Breast epithelium (tissue), 4 donors: ENCODE data around the gene CHMP5. TPM values are rescaled to one million over a fixed set of nuclear protein-coding genes. Genes with fewer than 3 reads are reported as not detected.
A peak's percentile ranks its signal among the peaks of the same experiment; 100 is the strongest.

ENCODE experiments used
- DNase-seq, 2 donors: peaks; one replicate each; pipeline ENCODE4 v3.0.0-alpha.2; 2019; ENCODE audit warnings: low spot score in 2 of 2
- H3K27ac ChIP-seq, 2 donors: fragments of 200-600 bp; sonication (generic) in 1 of 2; one replicate each; pipeline ENCODE4 v1.5.1; 2016 to 2019; ENCODE audit warnings: mild to moderate bottlenecking in 1 of 2
- H3K27me3 ChIP-seq, 2 donors: fragments of 200-600 bp; sonication (generic) in 1 of 2; one replicate each; pipeline versions ENCODE4 v1.5.1 to v1.6.0; 2017 to 2019; ENCODE audit warnings: control low read depth in 1 of 2, mild to moderate bottlenecking in 1 of 2
- H3K36me3 ChIP-seq: fragments of 200-600 bp; one replicate; pipeline ENCODE4 v1.5.1; 2019
- H3K4me1 ChIP-seq, 2 donors: fragments of 200-600 bp; sonication (generic); one replicate each; pipeline ENCODE4 v1.5.1; 2016 to 2019; ENCODE audit warnings: control low read depth in 1 of 2
- H3K4me3 ChIP-seq, 3 donors: fragments of 200-600 bp; sonication (generic); 1 replicate in 2 of 3; 2 replicates in 1 of 3; pipeline ENCODE4 v1.5.1; 2016 to 2019; ENCODE audit warnings: mild to moderate bottlenecking in 3 of 3, moderate library complexity in 2 of 3
- H3K9me3 ChIP-seq, 2 donors: fragments of 200-600 bp; sonication (generic) in 1 of 2; one replicate each; pipeline ENCODE4 v1.5.1; 2016 to 2019; ENCODE audit warnings: control low read depth in 1 of 2
- CTCF ChIP-seq, 3 donors: fragments of 450-650 bp; IDR thresholded peaks; one replicate each; pipeline ENCODE4 v1.5.1; 2016 to 2017; ENCODE audit warnings: antibody characterized with exemption in 3 of 3, mild to moderate bottlenecking in 3 of 3, moderate library complexity in 3 of 3
- POLR2A ChIP-seq: fragments of 450-650 bp; IDR thresholded peaks from one replicate; pipeline ENCODE4 v1.6.1; 2016; ENCODE audit warnings: antibody characterized with exemption, mild to moderate bottlenecking, moderate library complexity
- POLR2AphosphoS5 ChIP-seq, 3 donors: sonication (generic); formaldehyde crosslinking; IDR thresholded peaks; one replicate each; pipeline ENCODE4 v1.6.1; 2017; ENCODE audit warnings: antibody characterized with exemption in 3 of 3
- intact Hi-C: fragments of 100-400 bp; cut with DNase I; formaldehyde crosslinking; loops from one replicate; pipeline ENCODE4 v1.15.1; 2023; ENCODE audit warnings: low total_unique reads
- total RNA-seq, 3 donors: library from RNA; depleted of rRNA; stranded (reverse); fragments of >200 nt; gene quantifications; one replicate each; pipeline ENCODE4 v1.1.0, GENCODE V29; 2016

The CHMP5 gene
- total RNA-seq, 3 donors from 2014 or later: 63.1 to 73.4 (median 65.5) TPM

- no peak for TF ChIP-seq POLR2AphosphoS5 (IDR thresholded peaks at IDR 0.05)
- DNase-seq: no peak
- Histone ChIP-seq H3K9me3 (no peaks in the 10 kb centered on the region), H3K27me3 (no peaks in the 10 kb centered on the region), H3K36me3 (no peaks in the 10 kb centered on the region), H3K4me1 (no peaks in the 10 kb centered on the region), H3K4me3 (no peak overlapping the region), H3K27ac (peak overlapping the region in 1 of 2 donors; percentile 75)
- intact Hi-C loops: loop anchor here (5.0 kb wide), 1 partner anchor 59 kb away; no protein-coding TSS in a partner anchor
These were observed 33.9 kb upstream of the CHMP5 start for GRCh38 chr9:33230756-33231622.

DNA sequence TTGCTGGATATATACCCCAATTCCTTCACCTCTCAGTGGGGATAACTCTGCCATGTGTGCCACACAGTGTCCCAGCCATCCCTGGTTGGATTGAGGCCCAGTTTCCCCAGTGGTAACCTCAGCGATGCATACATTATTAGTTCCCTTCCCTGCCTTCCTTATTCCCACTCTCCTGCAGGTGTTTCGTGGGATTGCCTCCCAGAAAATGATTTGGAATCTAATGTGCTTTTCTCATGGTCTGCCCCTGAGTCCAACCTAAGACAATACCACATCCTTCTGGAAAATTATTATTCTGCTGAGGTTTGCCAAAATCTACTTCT lies 33.3 kb upstream of the CHMP5 start:
- DNase-seq: no peak
- no peaks in the 10 kb centered on the region for H3K36me3 ChIP-seq
- no peaks in the 10 kb centered on the region for H3K4me1 ChIP-seq
- no peaks in the 10 kb centered on the region for H3K9me3 ChIP-seq
- no peak for TF ChIP-seq POLR2A
- TF ChIP-seq POLR2AphosphoS5 (IDR thresholded peaks at IDR 0.05): no peak
- TF ChIP-seq CTCF (IDR thresholded peaks at IDR 0.05): no peak
- H3K27ac ChIP-seq: peak overlapping the region in 1 of 2 donors; percentile 75
- H3K27me3 ChIP-seq: no peaks in the 10 kb centered on the region
- no peak overlapping the region for H3K4me3 ChIP-seq
- intact Hi-C loops: loop anchor here (5.0 kb wide), 1 partner anchor 59 kb away; no protein-coding TSS in a partner anchor

GRCh38 chr9:33232815-33233214 lies 32.0 kb upstream of the CHMP5 start:
- TF ChIP-seq CTCF (IDR thresholded peaks at IDR 0.05): no peak
- Histone ChIP-seq H3K9me3 (no peaks in the 10 kb centered on the region), H3K4me1 (no peaks in the 10 kb centered on the region), H3K36me3 (no peaks in the 10 kb centered on the region), H3K27me3 (no peaks in the 10 kb centered on the region), H3K4me3 (no peak overlapping the region), H3K27ac (peak overlapping the region in 1 of 2 donors; percentile 82)
- intact Hi-C loops: loop anchor here (5.0 kb wide), 1 partner anchor 61 kb away; no protein-coding TSS in a partner anchor
- DNase-seq: no peak

DNA sequence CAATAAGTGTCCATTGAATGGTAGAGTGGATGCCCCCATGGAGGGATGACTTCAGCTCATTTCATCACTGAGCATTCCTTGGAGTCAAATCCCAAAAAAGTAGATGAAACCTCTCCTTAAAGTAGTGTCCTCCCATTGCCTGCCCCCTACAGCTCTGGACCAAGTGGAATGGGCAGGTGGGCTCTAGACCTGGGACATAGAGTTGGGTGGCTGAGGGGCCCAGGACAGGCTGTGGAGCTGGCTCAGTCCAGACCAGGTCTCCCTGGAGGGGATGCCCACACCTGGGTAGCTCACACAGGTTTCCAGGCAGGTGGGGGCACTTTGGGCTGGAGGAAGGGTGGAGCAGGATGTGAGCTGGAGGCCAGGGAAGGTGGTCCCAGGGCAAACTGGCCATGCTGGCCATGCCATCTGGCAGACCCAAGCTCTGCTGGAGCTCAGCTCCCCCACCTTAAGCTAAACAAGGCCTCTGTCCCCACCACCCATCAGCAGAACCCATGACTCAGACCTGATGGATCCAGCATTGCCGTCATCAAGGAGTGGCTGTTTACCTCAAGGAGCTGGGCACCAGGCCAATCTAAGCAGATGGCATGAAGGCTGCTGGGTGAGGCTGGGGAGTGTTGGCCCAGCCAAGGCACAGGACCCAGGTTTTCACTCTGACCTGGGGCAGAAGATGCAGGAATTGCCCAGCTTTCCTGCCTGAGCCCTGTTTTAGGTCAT lies 31.1 kb upstream of the CHMP5 start:
- H3K4me3 ChIP-seq: no peak overlapping the region
- H3K9me3 ChIP-seq: no peaks in the 10 kb centered on the region
- no peaks in the 10 kb centered on the region for H3K4me1 ChIP-seq
- H3K27me3 ChIP-seq: no peaks in the 10 kb centered on the region
- no peak for TF ChIP-seq CTCF (IDR thresholded peaks at IDR 0.05)
- TF ChIP-seq POLR2A: no peak
- TF ChIP-seq POLR2AphosphoS5 (IDR thresholded peaks at IDR 0.05): no peak
- intact Hi-C loops: loop anchor here (5.0 kb wide), 1 partner anchor 61 kb away; no protein-coding TSS in a partner anchor
- DNase-seq: peak; percentile 86 to 90
- H3K36me3 ChIP-seq: no peaks in the 10 kb centered on the region
- H3K27ac ChIP-seq: peak overlapping the region; percentile 79 to 82

- Histone ChIP-seq H3K4me1 (no peaks in the 10 kb centered on the region), H3K27me3 (no peaks in the 10 kb centered on the region), H3K9me3 (no peaks in the 10 kb centered on the region), H3K36me3 (no peaks in the 10 kb centered on the region), H3K4me3 (no peak overlapping the region), H3K27ac (peak overlapping the region; percentile 79 to 82)
- intact Hi-C loops: loop anchor here (5.0 kb wide), 1 partner anchor 62 kb away; no protein-coding TSS in a partner anchor
- DNase-seq: no peak
- TF ChIP-seq POLR2A (no peak), POLR2AphosphoS5 (IDR thresholded peaks at IDR 0.05) (no peak), CTCF (IDR thresholded peaks at IDR 0.05) (no peak)
These were observed 30.1 kb upstream of the CHMP5 start for GRCh38 chr9:33234511-33235467.
